Panc1 (cell line): ENCODE results near the gene ZC3H12C. TPM values are rescaled to one million over a fixed set of nuclear protein-coding genes. Genes with fewer than 3 reads are reported as not detected.

Experiments used
- ATAC-seq: fragments of 200-7000 bp; cut with Tn5 transposase; 2 replicates; pipeline ENCODE4 v1.9.1; 2020; ENCODE audit warnings: mild to moderate bottlenecking, moderate library complexity
- BruUV-seq: library from RNA; stranded (reverse); fragments of 400-500 nt; replicated peaks from 2 replicates; lab custom pipeline; 2021; lab: Mats Ljungman, UMichigan
- CTCF ChIA-PET: fragments of 300-600 bp; sonication (Branson Sonifier 250); formaldehyde crosslinking; loops from one replicate; lab custom pipeline; 2022; ENCODE audit warnings: antibody characterized with exemption; lab: Charles Lee
- POLR2A ChIA-PET: fragments of 300-600 bp; sonication (Branson Sonifier 250); formaldehyde crosslinking; loops from one replicate; lab custom pipeline; 2022; ENCODE audit warnings: antibody characterized with exemption; lab: Charles Lee
- DNase-seq: peaks from one replicate; pipeline ENCODE4 v3.0.0-alpha.2; 2010; ENCODE audit warnings: low read depth, low spot score
- H3K27ac ChIP-seq: 2 replicates; pipeline ENCODE4 v1.5.1; 2011; ENCODE audit warnings: mild to moderate bottlenecking, low read length, inconsistent platforms
- H3K27me3 ChIP-seq: fragments of 200-500 bp; sonication (Bioruptor generic); 2 replicates; pipeline ENCODE4 v1.6.0; 2014; ENCODE audit warnings: low read length, inconsistent platforms; ENCODE audit not compliant: control insufficient read depth, insufficient read depth
- H3K36me3 ChIP-seq: fragments of 200-500 bp; sonication (Bioruptor generic); 2 replicates; pipeline ENCODE4 v1.5.1; 2014; ENCODE audit warnings: inconsistent platforms, mild to moderate bottlenecking, low read length, moderate library complexity; ENCODE audit not compliant: control insufficient read depth, insufficient read depth
- H3K4me1 ChIP-seq: 2 replicates; pipeline ENCODE4 v1.5.1; 2011; ENCODE audit warnings: inconsistent platforms, mild to moderate bottlenecking, low read length, moderate library complexity; ENCODE audit not compliant: control insufficient read depth, insufficient read depth
- H3K4me3 ChIP-seq, 2 experiments: 2 replicates each; pipeline ENCODE4 v1.5.1; 2011 to 2012; ENCODE audit warnings: low read depth in 2 of 2, low read length in 2 of 2, mild to moderate bottlenecking in 2 of 2, inconsistent platforms in 1 of 2, moderate library complexity in 1 of 2
- H3K9me3 ChIP-seq: fragments of 200-500 bp; sonication (Bioruptor generic); 2 replicates; pipeline ENCODE4 v1.5.1; 2014; ENCODE audit warnings: low read depth, mild to moderate bottlenecking, inconsistent platforms, low read length, moderate library complexity; ENCODE audit not compliant: control insufficient read depth, insufficient read depth
- CTCF ChIP-seq: fragments of 450-650 bp; IDR thresholded peaks from 2 replicates; pipeline ENCODE4 v1.5.1; 2017; ENCODE audit warnings: mild to moderate bottlenecking
- POLR2AphosphoS5 ChIP-seq: IDR thresholded peaks from 2 replicates; pipeline ENCODE4 v1.6.1; 2012; ENCODE audit warnings: mild to moderate bottlenecking, low read depth, low read length, moderate library complexity
- SIN3A ChIP-seq: IDR thresholded peaks from 2 replicates; pipeline ENCODE4 v1.6.1; 2012; ENCODE audit warnings: low read depth, mild to moderate bottlenecking, low read length, moderate library complexity, borderline replicate concordance; ENCODE audit not compliant: insufficient read depth
- TCF7L2 ChIP-seq: IDR thresholded peaks from 2 replicates; pipeline ENCODE4 v1.6.1; 2011; ENCODE audit warnings: mild to moderate bottlenecking, low read depth, low read length, inconsistent platforms
- in situ Hi-C: cut with HindIII; loops from 2 replicates; pipeline ENCODE4 v1.10.0; 2016; ENCODE audit warnings: low sequenced_read_pairs, low pct_unique_long_range_greater_than_20kb
- intact Hi-C: fragments of 100-400 bp; cut with micrococcal nuclease; formaldehyde crosslinking; loops from one replicate; pipeline ENCODE4 v1.10.0; 2022; ENCODE audit not compliant: unreplicated experiment
- total RNA-seq: library from RNA; stranded (reverse); gene quantifications from one replicate; pipeline ENCODE4 v1.2.1, GENCODE V29; 2021; ENCODE audit not compliant: unreplicated experiment
- TF ChIP-seq, protein P1 (sequence below), 2 experiments: IDR thresholded peaks; 2 replicates each; pipeline ENCODE4 v1.6.1; 2011 to 2012; ENCODE audit warnings: low read depth in 2 of 2, control low read depth in 1 of 2, low read length in 1 of 2, mild to moderate bottlenecking in 1 of 2, moderate library complexity in 1 of 2; ENCODE audit not compliant: insufficient read depth in 1 of 2

ZC3H12C gene
- total RNA-seq, 1 experiment from 2014 or later, result 13.5 TPM

GRCh38 chr11:110077346-110077745 lies 15.8 kb upstream of the ZC3H12C start:
- no peak for ATAC-seq
- intact Hi-C loops, result no loop called here
- in situ Hi-C loops, result no loop called here

GRCh38 chr11:110077831-110078325 lies 15.3 kb upstream of the ZC3H12C start:
- Histone ChIP-seq H3K4me3 (no peak overlapping the region), H3K27ac (no peak overlapping the region), H3K36me3 (no peaks in the 10 kb centered on the region), H3K27me3 (no peaks in the 10 kb centered on the region), H3K4me1 (peaks cover 6% of the 10 kb centered on the region; the same call in 1 of the 2 replicates), H3K9me3 (peaks cover 10% of the 10 kb centered on the region; the same call in 1 of the 2 replicates)
- no TSS peak for BruUV-seq
- intact Hi-C loops (no loop called here), in situ Hi-C loops (no loop called here)
- CTCF ChIA-PET, result no interaction called here
- peak; percentile 66; the same call in 1 of the 2 replicates for ATAC-seq
- TF ChIP-seq SIN3A, result no peak
- no peak for DNase-seq
- POLR2A ChIA-PET, result no interaction called here

More at GRCh38 chr11:110077346-110077745, 15.8 kb upstream of the ZC3H12C start:
- Histone ChIP-seq H3K36me3 (no peaks in the 10 kb centered on the region), H3K27me3 (no peaks in the 10 kb centered on the region), H3K4me1 (peaks cover 6% of the 10 kb centered on the region; the same call in 1 of the 2 replicates), H3K4me3 (no peak overlapping the region), H3K9me3 (peaks cover 10% of the 10 kb centered on the region; the same call in 1 of the 2 replicates), H3K27ac (no peak overlapping the region)
- DNase-seq, result no peak
- ChIA-PET POLR2A (no interaction called here), CTCF (no interaction called here)
- BruUV-seq, result no TSS peak
- TF ChIP-seq TCF7L2 (no peak), POLR2AphosphoS5 (no peak)

DNA sequence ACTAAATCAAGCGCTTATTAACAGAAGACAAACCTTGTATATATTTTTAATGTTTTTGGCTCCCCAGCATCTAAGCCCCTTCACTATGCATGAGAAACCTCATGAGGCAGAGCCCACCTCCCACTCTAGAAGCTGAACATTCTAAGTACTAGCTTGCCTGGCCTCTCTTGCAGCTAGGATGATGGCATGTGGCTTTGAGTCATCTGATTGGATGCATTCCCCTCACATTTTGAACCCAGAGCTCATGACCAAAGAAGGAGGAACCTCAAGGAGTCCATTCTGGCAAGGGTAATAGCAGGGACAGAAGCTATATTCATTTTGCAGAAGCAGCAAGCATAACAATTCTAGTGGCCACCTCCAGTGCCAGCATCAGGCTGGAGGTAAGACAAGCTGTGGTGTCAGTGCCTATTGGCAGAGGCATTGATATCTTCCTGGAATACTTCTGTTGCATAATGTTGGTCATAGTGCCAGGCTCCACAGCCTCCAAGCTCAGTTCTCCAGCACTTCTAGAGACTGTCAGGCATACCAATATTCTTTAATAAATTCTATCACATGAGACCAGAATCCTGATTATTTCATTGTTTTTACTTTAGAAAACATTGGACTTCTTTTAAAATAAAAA lies 14.2 kb upstream of the ZC3H12C start:
- in situ Hi-C loops, result no loop called here
- POLR2A ChIA-PET, result no interaction called here

More for the DNA sequence above, 14.2 kb upstream of the ZC3H12C start:
- H3K36me3 ChIP-seq, result no peaks in the 10 kb centered on the region
- TF ChIP-seq SIN3A, result no peak
- no peak for TF ChIP-seq POLR2AphosphoS5
- no peak for TF ChIP-seq CTCF
- TF ChIP-seq, protein P1, sequence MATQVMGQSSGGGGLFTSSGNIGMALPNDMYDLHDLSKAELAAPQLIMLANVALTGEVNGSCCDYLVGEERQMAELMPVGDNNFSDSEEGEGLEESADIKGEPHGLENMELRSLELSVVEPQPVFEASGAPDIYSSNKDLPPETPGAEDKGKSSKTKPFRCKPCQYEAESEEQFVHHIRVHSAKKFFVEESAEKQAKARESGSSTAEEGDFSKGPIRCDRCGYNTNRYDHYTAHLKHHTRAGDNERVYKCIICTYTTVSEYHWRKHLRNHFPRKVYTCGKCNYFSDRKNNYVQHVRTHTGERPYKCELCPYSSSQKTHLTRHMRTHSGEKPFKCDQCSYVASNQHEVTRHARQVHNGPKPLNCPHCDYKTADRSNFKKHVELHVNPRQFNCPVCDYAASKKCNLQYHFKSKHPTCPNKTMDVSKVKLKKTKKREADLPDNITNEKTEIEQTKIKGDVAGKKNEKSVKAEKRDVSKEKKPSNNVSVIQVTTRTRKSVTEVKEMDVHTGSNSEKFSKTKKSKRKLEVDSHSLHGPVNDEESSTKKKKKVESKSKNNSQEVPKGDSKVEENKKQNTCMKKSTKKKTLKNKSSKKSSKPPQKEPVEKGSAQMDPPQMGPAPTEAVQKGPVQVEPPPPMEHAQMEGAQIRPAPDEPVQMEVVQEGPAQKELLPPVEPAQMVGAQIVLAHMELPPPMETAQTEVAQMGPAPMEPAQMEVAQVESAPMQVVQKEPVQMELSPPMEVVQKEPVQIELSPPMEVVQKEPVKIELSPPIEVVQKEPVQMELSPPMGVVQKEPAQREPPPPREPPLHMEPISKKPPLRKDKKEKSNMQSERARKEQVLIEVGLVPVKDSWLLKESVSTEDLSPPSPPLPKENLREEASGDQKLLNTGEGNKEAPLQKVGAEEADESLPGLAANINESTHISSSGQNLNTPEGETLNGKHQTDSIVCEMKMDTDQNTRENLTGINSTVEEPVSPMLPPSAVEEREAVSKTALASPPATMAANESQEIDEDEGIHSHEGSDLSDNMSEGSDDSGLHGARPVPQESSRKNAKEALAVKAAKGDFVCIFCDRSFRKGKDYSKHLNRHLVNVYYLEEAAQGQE (IDR thresholded peaks at IDR 0.05; ENCODE audit: insufficient read depth in 1 of 2, low read depth in 2 of 2, low read length in 1 of 2), result no peak
- TF ChIP-seq TCF7L2, result no peak
- intact Hi-C loops, result no loop called here
- DNase-seq, result no peak
- H3K27me3 ChIP-seq, result no peaks in the 10 kb centered on the region
- ATAC-seq, result no peak
- peaks cover 10% of the 10 kb centered on the region; the same call in 1 of the 2 replicates for H3K9me3 ChIP-seq
- H3K27ac ChIP-seq, result no peak overlapping the region
- no TSS peak for BruUV-seq
- peaks cover 6% of the 10 kb centered on the region; the same call in 1 of the 2 replicates for H3K4me1 ChIP-seq
- CTCF ChIA-PET, result no interaction called here
- H3K4me3 ChIP-seq, result no peak overlapping the region
